IMR-90 (cell line): ENCODE results near the gene HHATL. TPM values are rescaled to one million over a fixed set of nuclear protein-coding genes. Genes with fewer than 3 reads are reported as not detected.

Source experiments
- ATAC-seq: fragments of 200-7000 bp; cut with Tn5 transposase; 2 replicates; pipeline ENCODE4 v1.9.1; 2020; ENCODE audit warnings: low read depth, mild to moderate bottlenecking, moderate library complexity
- BruUV-seq: library from RNA; stranded (reverse); fragments of 400-500 nt; replicated peaks from 2 replicates; lab custom pipeline; 2021; lab: Mats Ljungman, UMichigan
- CTCF ChIA-PET: fragments of 300-600 bp; formaldehyde crosslinking; extraction: SDS; loops from one replicate; lab custom pipeline; 2021; ENCODE audit warnings: antibody characterized with exemption; lab: Yijun Ruan, JAX
- POLR2A ChIA-PET: fragments of 300-600 bp; sonication (Branson Sonifier 250); formaldehyde crosslinking; loops from one replicate; lab custom pipeline; 2022; ENCODE audit warnings: antibody characterized with exemption; ENCODE audit not compliant: unreplicated experiment; lab: Charles Lee
- DNase-seq: peaks from one replicate; pipeline ENCODE4 v3.0.0; 2013
- H2AFZ ChIP-seq: replicated peaks from 2 replicates; pipeline ENCODE3; 2013; ENCODE audit warnings: low read length, mild to moderate bottlenecking; ENCODE audit not compliant: poor library complexity
- H2AK5ac ChIP-seq: 2 replicates; pipeline ENCODE4 v1.6.1; 2013; ENCODE audit warnings: low read depth, low read length, inconsistent platforms
- H2AK9ac ChIP-seq: replicated peaks from 2 replicates; pipeline ENCODE3; 2013; ENCODE audit warnings: mild to moderate bottlenecking, low read depth, low read length, moderate library complexity; ENCODE audit not compliant: poor library complexity
- H2BK120ac ChIP-seq: 2 replicates; pipeline ENCODE4 v1.6.1; 2013; ENCODE audit warnings: low read depth, low read length, inconsistent platforms
- H2BK15ac ChIP-seq: 3 replicates; pipeline ENCODE4 v1.6.1; 2013; ENCODE audit warnings: low read depth, low read length, inconsistent platforms
- H2BK20ac ChIP-seq: 2 replicates; pipeline ENCODE4 v1.6.1; 2013; ENCODE audit warnings: low read depth, mild to moderate bottlenecking, inconsistent platforms, low read length, moderate library complexity
- H2BK5ac ChIP-seq: 2 replicates; pipeline ENCODE4 v1.6.1; 2013; ENCODE audit warnings: mild to moderate bottlenecking, low read depth, low read length, inconsistent platforms; ENCODE audit not compliant: poor library complexity, severe bottlenecking
- H3K14ac ChIP-seq: replicated peaks from 2 replicates; pipeline ENCODE4 v1.6.1; 2013; ENCODE audit warnings: low read depth, low read length, inconsistent platforms
- H3K18ac ChIP-seq: 2 replicates; pipeline ENCODE4 v1.6.1; 2013; ENCODE audit warnings: low read depth, low read length, control low read depth
- H3K23ac ChIP-seq: 2 replicates; pipeline ENCODE4 v1.6.1; 2013; ENCODE audit warnings: low read depth, low read length, inconsistent platforms
- H3K27ac ChIP-seq: 2 replicates; pipeline ENCODE4 v1.5.1; 2013; ENCODE audit warnings: mild to moderate bottlenecking, control low read depth, low read length; ENCODE audit not compliant: insufficient read depth
- H3K27me3 ChIP-seq: 2 replicates; pipeline ENCODE4 v1.6.1; 2013; ENCODE audit warnings: low read length; ENCODE audit not compliant: control insufficient read depth, insufficient read depth
- H3K36me3 ChIP-seq: 2 replicates; pipeline ENCODE4 v1.6.1; 2013; ENCODE audit warnings: low read length, mixed read lengths; ENCODE audit not compliant: control insufficient read depth, insufficient read depth
- H3K4ac ChIP-seq: 2 replicates; pipeline ENCODE4 v1.6.1; 2013; ENCODE audit warnings: low read depth, low read length, inconsistent platforms
- H3K4me1 ChIP-seq: 2 replicates; pipeline ENCODE4 v1.6.1; 2013; ENCODE audit warnings: low read length, mixed read lengths; ENCODE audit not compliant: control insufficient read depth, insufficient read depth
- H3K4me2 ChIP-seq: 2 replicates; pipeline ENCODE4 v1.6.1; 2013; ENCODE audit warnings: low read depth, mild to moderate bottlenecking, control low read depth, low read length, moderate library complexity
- H3K4me3 ChIP-seq: 2 replicates; pipeline ENCODE4 v1.5.1; 2013; ENCODE audit warnings: low read depth, mild to moderate bottlenecking, control low read depth, low read length, moderate library complexity; ENCODE audit not compliant: insufficient read depth
- H3K56ac ChIP-seq: 2 replicates; pipeline ENCODE4 v1.6.1; 2013; ENCODE audit warnings: low read length, inconsistent platforms; ENCODE audit not compliant: insufficient read depth; ENCODE audit errors: extremely low read depth
- H3K79me1 ChIP-seq, 2 experiments: 2 replicates each; pipeline ENCODE4 v1.6.1; 2013; ENCODE audit warnings: low read length in 2 of 2, inconsistent platforms in 1 of 2, low read depth in 1 of 2
- H3K9ac ChIP-seq: 2 replicates; pipeline ENCODE4 v1.6.1; 2013; ENCODE audit warnings: low read depth, low read length, control low read depth
- H3K9me1 ChIP-seq: 2 replicates; pipeline ENCODE4 v1.6.1; 2013; ENCODE audit warnings: low read length, inconsistent platforms; ENCODE audit not compliant: insufficient read depth
- H3K9me3 ChIP-seq: 2 replicates; pipeline ENCODE4 v1.6.1; 2013; ENCODE audit warnings: low read length; ENCODE audit not compliant: control insufficient read depth, insufficient read depth
- H4K20me1 ChIP-seq: 2 replicates; pipeline ENCODE4 v1.6.1; 2013; ENCODE audit warnings: low read length, inconsistent platforms; ENCODE audit not compliant: insufficient read depth
- H4K5ac ChIP-seq: 2 replicates; pipeline ENCODE4 v1.6.1; 2013; ENCODE audit warnings: mild to moderate bottlenecking, low read depth, low read length, control low read depth
- H4K8ac ChIP-seq, 2 experiments: 2 replicates each; pipeline ENCODE4 v1.6.1; 2013; ENCODE audit warnings: low read depth in 2 of 2, low read length in 2 of 2, control low read depth in 1 of 2, inconsistent platforms in 1 of 2
- H4K91ac ChIP-seq: 2 replicates; pipeline ENCODE4 v1.6.1; 2013; ENCODE audit warnings: low read depth, low read length, inconsistent platforms; ENCODE audit not compliant: insufficient read depth
- BHLHE40 ChIP-seq: fragments of 150-350 bp; IDR thresholded peaks from 2 replicates; pipeline ENCODE4 v1.6.1; 2016; ENCODE audit warnings: mild to moderate bottlenecking, low read depth, low read length
- CEBPB ChIP-seq: IDR thresholded peaks from 2 replicates; pipeline ENCODE4 v1.6.1; 2012; ENCODE audit warnings: low read depth, low read length, improper control_type of control experiment
- CHD1 ChIP-seq: IDR thresholded peaks from 2 replicates; pipeline ENCODE4 v1.6.1; 2012; ENCODE audit warnings: low read depth, low read length, improper control_type of control experiment
- CTCF ChIP-seq: conservative IDR thresholded peaks from 2 replicates; pipeline ENCODE4 v1.5.1; 2012; ENCODE audit warnings: mild to moderate bottlenecking, low read depth, low read length, improper control_type of control experiment
- FOS ChIP-seq: fragments of 150-350 bp; IDR thresholded peaks from 2 replicates; pipeline ENCODE4 v1.6.1; 2016; ENCODE audit warnings: low read depth, low read length
- MAFK ChIP-seq: IDR thresholded peaks from 2 replicates; pipeline ENCODE4 v1.6.1; 2012; ENCODE audit warnings: low read depth, low read length, improper control_type of control experiment
- MAZ ChIP-seq: IDR thresholded peaks from 2 replicates; pipeline ENCODE4 v1.6.1; 2012; ENCODE audit warnings: low read depth, mild to moderate bottlenecking, low read length, improper control_type of control experiment, moderate library complexity, borderline replicate concordance
- MXI1 ChIP-seq: IDR thresholded peaks from 2 replicates; pipeline ENCODE4 v1.6.1; 2012; ENCODE audit warnings: low read depth, mild to moderate bottlenecking, low read length, moderate library complexity, borderline replicate concordance
- NFE2L2 ChIP-seq: fragments of 150-350 bp; IDR thresholded peaks from 2 replicates; pipeline ENCODE4 v1.6.1; 2016; ENCODE audit warnings: low read depth, mild to moderate bottlenecking, low read length
- POLR2A ChIP-seq: IDR thresholded peaks from 2 replicates; pipeline ENCODE4 v1.6.1; 2012; ENCODE audit warnings: mild to moderate bottlenecking, low read depth, low read length
- RAD21 ChIP-seq: IDR thresholded peaks from 2 replicates; pipeline ENCODE4 v1.6.1; 2012; ENCODE audit warnings: low read length, improper control_type of control experiment
- RCOR1 ChIP-seq: IDR thresholded peaks from 2 replicates; pipeline ENCODE4 v1.6.1; 2012; ENCODE audit warnings: mild to moderate bottlenecking, low read length, improper control_type of control experiment; ENCODE audit not compliant: insufficient replicate concordance
- RFX5 ChIP-seq: IDR thresholded peaks from 2 replicates; pipeline ENCODE4 v1.8.0; 2012; ENCODE audit warnings: low read depth, mild to moderate bottlenecking, low read length, moderate library complexity
- WGBS, 2 experiments: methylation state at CpG; one replicate each; pipeline versions ENCODE4 v1.1.5 to v1.1.7; 2013; ENCODE audit warnings: missing lambda C conversion rate in 2 of 2; ENCODE audit not compliant: insufficient read length in 1 of 2; ENCODE audit errors: extremely low coverage in 2 of 2; 5-methylcytosine and 5-hydroxymethylcytosine counted together
- dilution Hi-C: fragments of 300-500 bp; cut with HindIII; formaldehyde crosslinking; loops from one replicate; pipeline ENCODE4 v1.14.3; 2018; ENCODE audit warnings: low sequenced_read_pairs; ENCODE audit not compliant: unreplicated experiment
- in situ Hi-C: fragments of 300-500 bp; cut with MboI; formaldehyde crosslinking; loops from 3 replicates; pipeline ENCODE4 v1.14.3; 2019; ENCODE audit warnings: low sequenced_read_pairs, inconsistent platforms, mixed read lengths
- intact Hi-C: fragments of 100-400 bp; cut with micrococcal nuclease; formaldehyde crosslinking; loops from 2 replicates; pipeline ENCODE4 v1.10.0; 2022
- polyA plus RNA-seq, 3 experiments: library from polyadenylated mRNA; depleted of rRNA; stranded (reverse); fragments of >200 nt; gene quantifications; 2 replicates each; pipeline ENCODE4 v1.2.3, GENCODE V29; 2012; ENCODE audit warnings: low replicate concordance in 1 of 3
- total RNA-seq: library from RNA; depleted of rRNA; stranded (reverse); fragments of >200 nt; gene quantifications from 2 replicates; pipeline ENCODE4 v1.2.3, GENCODE V29; 2012
- TF ChIP-seq, protein P1 (sequence below): fragments of 150-350 bp; IDR thresholded peaks from 2 replicates; pipeline ENCODE4 v1.6.1; 2016; ENCODE audit warnings: low read depth, mild to moderate bottlenecking, low read length, moderate library complexity, borderline replicate concordance
- TF ChIP-seq, protein P2 (sequence below): fragments of 150-350 bp; IDR thresholded peaks from 2 replicates; pipeline ENCODE4 v1.6.1; 2017; ENCODE audit warnings: mild to moderate bottlenecking, antibody characterized with exemption, low read length, low read depth

Gene HHATL
- total and polyA plus RNA-seq, 2 of the 4 experiments (the other 2 are of a cell fraction): not detected

DNA sequence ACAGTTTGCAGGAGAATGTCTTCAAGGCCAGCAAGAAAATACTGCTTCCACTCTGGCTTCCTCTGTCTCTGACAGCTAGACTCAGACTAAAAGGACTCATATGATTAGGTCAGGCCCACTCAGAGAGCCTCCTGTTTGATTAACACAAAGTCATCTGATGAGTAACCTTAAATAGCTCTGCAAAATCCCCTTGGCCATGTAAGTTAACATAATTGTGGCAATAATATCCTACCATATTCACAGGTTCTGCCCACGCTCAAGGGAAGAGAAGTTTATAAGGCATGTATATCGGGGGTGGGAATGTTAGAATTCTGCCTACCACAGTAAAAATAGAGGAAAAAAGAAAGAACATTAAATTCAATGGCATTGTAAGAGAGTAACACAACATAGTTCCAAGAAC lies 20.6 kb upstream of the HHATL start:
- no peak overlapping the region for H2BK20ac ChIP-seq

More for the DNA sequence above, 20.6 kb upstream of the HHATL start:
- Histone ChIP-seq H3K14ac (no peak overlapping the region), H3K4me2 (no peak overlapping the region), H3K9ac (no peak overlapping the region), H2BK5ac (no peak overlapping the region), H2AFZ (no peak overlapping the region), H2BK15ac (no peak overlapping the region), H4K91ac (no peak overlapping the region), H3K56ac (no peak overlapping the region), H2AK9ac (no peak overlapping the region), H3K79me1 (no peaks in the 10 kb centered on the region), H4K5ac (no peak overlapping the region), H3K4ac (no peak overlapping the region), H3K36me3 (no peaks in the 10 kb centered on the region), H3K27me3 (peaks cover 16% of the 10 kb centered on the region), H4K8ac (no peak overlapping the region), H3K9me1 (no peaks in the 10 kb centered on the region), H4K20me1 (no peaks in the 10 kb centered on the region), H3K9me3 (no peaks in the 10 kb centered on the region), H3K4me3 (no peak overlapping the region), H2BK120ac (no peak overlapping the region), H3K27ac (no peak overlapping the region), H3K4me1 (no peaks in the 10 kb centered on the region), H3K23ac (no peak overlapping the region), H2AK5ac (no peak overlapping the region), H3K18ac (no peak overlapping the region)
- TF ChIP-seq RFX5: no peak
- no peak for TF ChIP-seq RAD21
- TF ChIP-seq, protein P1, sequence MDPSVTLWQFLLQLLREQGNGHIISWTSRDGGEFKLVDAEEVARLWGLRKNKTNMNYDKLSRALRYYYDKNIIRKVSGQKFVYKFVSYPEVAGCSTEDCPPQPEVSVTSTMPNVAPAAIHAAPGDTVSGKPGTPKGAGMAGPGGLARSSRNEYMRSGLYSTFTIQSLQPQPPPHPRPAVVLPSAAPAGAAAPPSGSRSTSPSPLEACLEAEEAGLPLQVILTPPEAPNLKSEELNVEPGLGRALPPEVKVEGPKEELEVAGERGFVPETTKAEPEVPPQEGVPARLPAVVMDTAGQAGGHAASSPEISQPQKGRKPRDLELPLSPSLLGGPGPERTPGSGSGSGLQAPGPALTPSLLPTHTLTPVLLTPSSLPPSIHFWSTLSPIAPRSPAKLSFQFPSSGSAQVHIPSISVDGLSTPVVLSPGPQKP: no peak
- TF ChIP-seq RCOR1: no peak
- no peak for TF ChIP-seq CEBPB
- TF ChIP-seq MXI1: no peak
- no peak for TF ChIP-seq NFE2L2
- TF ChIP-seq CTCF: no peak
- TF ChIP-seq, protein P2, sequence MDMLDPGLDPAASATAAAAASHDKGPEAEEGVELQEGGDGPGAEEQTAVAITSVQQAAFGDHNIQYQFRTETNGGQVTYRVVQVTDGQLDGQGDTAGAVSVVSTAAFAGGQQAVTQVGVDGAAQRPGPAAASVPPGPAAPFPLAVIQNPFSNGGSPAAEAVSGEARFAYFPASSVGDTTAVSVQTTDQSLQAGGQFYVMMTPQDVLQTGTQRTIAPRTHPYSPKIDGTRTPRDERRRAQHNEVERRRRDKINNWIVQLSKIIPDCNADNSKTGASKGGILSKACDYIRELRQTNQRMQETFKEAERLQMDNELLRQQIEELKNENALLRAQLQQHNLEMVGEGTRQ: no peak
- TF ChIP-seq CHD1: no peak
- TF ChIP-seq FOS: no peak
- no peak for TF ChIP-seq MAFK
- no peak for TF ChIP-seq POLR2A
- no peak for TF ChIP-seq MAZ
- TF ChIP-seq BHLHE40: no peak
- in situ Hi-C loops: no loop called here
- ChIA-PET CTCF (no interaction called here), POLR2A (no interaction called here)
- intact Hi-C loops: no loop called here
- BruUV-seq: no TSS peak
- dilution Hi-C loops: no loop called here
- DNase-seq (peak; percentile 13), ATAC-seq (no peak)
- no CpG with 5 or more reads among the region's 2 CpGs for WGBS, 2 experiments
